Osteocyte (in vitro differentiated cells): Measurements from ENCODE around the gene PDE4D. TPM values are rescaled to one million over a fixed set of nuclear protein-coding genes. Genes with fewer than 3 reads are reported as not detected.

ENCODE experiments used
- DNase-seq: peaks from one replicate; pipeline ENCODE4 v3.0.0; 2021; ENCODE audit warnings: mixed read lengths; ENCODE audit not compliant: unreplicated experiment; ENCODE audit errors: extremely low spot score
- H3K27ac Mint-ChIP-seq: one replicate; pipeline ENCODE4 v1.8.0; 2021; ENCODE audit warnings: mild to moderate bottlenecking, mixed read lengths; ENCODE audit not compliant: unreplicated experiment
- H3K27me3 Mint-ChIP-seq: one replicate; pipeline ENCODE4 v1.8.0; 2021; ENCODE audit warnings: mixed read lengths; ENCODE audit not compliant: unreplicated experiment
- H3K36me3 Mint-ChIP-seq: one replicate; pipeline ENCODE4 v1.8.0; 2021; ENCODE audit warnings: mixed read lengths; ENCODE audit not compliant: unreplicated experiment
- H3K4me1 Mint-ChIP-seq: one replicate; pipeline ENCODE4 v1.8.0; 2021; ENCODE audit warnings: mixed read lengths; ENCODE audit not compliant: unreplicated experiment
- H3K4me3 Mint-ChIP-seq: one replicate; pipeline ENCODE4 v1.8.0; 2021; ENCODE audit warnings: mild to moderate bottlenecking, moderate library complexity, mixed read lengths; ENCODE audit not compliant: unreplicated experiment
- H3K9me3 Mint-ChIP-seq: one replicate; pipeline ENCODE4 v1.8.0; 2021; ENCODE audit warnings: mixed read lengths; ENCODE audit not compliant: unreplicated experiment
- total RNA-seq: library from RNA; stranded (reverse); gene quantifications from 2 replicates; pipeline ENCODE4 v1.2.1, GENCODE V29; 2021
- TF ChIP-seq, protein P1 (sequence below): fragments of 200-600 bp; sonication (generic); IDR thresholded peaks from 2 replicates; pipeline ENCODE4 v1.5.0; 2021; ENCODE audit warnings: antibody characterized with exemption, mild to moderate bottlenecking, moderate library complexity

Gene PDE4D
- total RNA-seq, 1 donor from 2014 or later: 24.2 TPM

DNA sequence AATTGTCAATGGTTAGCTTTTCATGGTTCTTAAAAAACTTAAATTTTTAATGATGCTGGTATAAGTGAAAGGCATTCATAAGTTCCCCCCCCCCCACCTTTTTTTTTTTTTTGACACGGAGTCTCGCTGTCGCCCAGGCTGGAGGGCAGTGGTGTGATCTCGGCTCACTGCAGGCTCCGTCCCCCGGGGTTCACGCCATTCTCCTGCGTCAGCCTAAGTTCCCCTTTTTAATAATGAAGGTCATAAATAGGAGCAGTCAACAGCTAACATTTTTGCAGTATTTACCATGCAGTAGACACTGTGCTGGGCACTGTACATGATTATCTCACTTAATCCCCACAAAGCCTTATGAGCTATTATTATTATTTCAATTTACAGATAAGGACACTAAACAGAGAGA lies 556.3 kb downstream of the PDE4D start:
- H3K4me1 Mint-ChIP-seq: peaks cover 5% of the 10 kb centered on the region
- DNase-seq: no peak
- H3K36me3 Mint-ChIP-seq: no peaks in the 10 kb centered on the region
- no peaks in the 10 kb centered on the region for H3K27me3 Mint-ChIP-seq
- H3K9me3 Mint-ChIP-seq: no peaks in the 10 kb centered on the region
- no peak overlapping the region for H3K27ac Mint-ChIP-seq
- TF ChIP-seq, protein P1, sequence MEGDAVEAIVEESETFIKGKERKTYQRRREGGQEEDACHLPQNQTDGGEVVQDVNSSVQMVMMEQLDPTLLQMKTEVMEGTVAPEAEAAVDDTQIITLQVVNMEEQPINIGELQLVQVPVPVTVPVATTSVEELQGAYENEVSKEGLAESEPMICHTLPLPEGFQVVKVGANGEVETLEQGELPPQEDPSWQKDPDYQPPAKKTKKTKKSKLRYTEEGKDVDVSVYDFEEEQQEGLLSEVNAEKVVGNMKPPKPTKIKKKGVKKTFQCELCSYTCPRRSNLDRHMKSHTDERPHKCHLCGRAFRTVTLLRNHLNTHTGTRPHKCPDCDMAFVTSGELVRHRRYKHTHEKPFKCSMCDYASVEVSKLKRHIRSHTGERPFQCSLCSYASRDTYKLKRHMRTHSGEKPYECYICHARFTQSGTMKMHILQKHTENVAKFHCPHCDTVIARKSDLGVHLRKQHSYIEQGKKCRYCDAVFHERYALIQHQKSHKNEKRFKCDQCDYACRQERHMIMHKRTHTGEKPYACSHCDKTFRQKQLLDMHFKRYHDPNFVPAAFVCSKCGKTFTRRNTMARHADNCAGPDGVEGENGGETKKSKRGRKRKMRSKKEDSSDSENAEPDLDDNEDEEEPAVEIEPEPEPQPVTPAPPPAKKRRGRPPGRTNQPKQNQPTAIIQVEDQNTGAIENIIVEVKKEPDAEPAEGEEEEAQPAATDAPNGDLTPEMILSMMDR: no peak
- H3K4me3 Mint-ChIP-seq: no peak overlapping the region

DNA sequence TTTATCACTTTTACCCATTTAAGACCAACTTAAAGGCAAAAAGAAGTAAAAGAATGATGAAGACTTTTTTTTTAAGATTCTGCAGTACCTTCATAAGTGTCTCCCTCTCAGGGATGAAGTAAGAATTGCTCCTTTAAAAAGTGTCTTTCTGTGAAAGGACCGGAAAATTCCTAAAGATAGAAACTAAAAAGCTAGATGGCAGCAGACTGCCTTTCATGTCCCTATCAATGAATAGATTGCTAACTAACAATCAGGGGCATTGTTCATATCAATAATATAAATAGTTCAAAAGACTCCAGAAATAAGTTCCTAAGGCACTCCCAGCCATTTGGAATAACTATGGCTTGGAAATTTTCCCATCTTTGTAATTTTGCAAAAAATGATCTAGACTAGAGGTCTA lies 558.0 kb downstream of the PDE4D start:
- no peaks in the 10 kb centered on the region for H3K9me3 Mint-ChIP-seq
- no peak overlapping the region for H3K27ac Mint-ChIP-seq
- no peaks in the 10 kb centered on the region for H3K27me3 Mint-ChIP-seq
- no peak for DNase-seq
- H3K4me1 Mint-ChIP-seq: peaks cover 5% of the 10 kb centered on the region
- no peak overlapping the region for H3K4me3 Mint-ChIP-seq
- TF ChIP-seq, protein P1: no peak
- no peaks in the 10 kb centered on the region for H3K36me3 Mint-ChIP-seq

DNA sequence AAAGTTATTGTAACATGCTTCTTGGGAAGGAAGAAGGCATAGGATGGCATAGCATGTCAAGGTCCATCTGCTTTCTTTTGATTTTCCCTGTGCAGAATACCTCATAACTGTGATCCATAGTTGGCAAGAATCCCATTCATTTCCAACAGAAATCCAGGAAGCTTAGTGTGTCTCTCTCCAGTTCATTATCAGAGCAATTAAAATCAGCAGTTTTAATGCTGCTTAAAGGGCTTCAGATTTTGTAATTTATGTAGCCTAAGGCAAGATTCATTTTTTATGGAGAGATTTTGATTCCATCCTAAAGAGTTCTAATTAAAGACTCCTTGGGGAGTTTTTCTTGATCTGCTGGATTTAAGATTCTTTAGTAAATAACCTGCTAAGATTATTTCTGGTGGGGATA lies 560.1 kb downstream of the PDE4D start:
- no peak overlapping the region for H3K27ac Mint-ChIP-seq
- H3K9me3 Mint-ChIP-seq: no peaks in the 10 kb centered on the region
- DNase-seq: no peak
- no peak overlapping the region for H3K4me3 Mint-ChIP-seq
- H3K36me3 Mint-ChIP-seq: no peaks in the 10 kb centered on the region
- H3K27me3 Mint-ChIP-seq: no peaks in the 10 kb centered on the region
- TF ChIP-seq, protein P1: no peak
- peaks cover 5% of the 10 kb centered on the region for H3K4me1 Mint-ChIP-seq

DNA sequence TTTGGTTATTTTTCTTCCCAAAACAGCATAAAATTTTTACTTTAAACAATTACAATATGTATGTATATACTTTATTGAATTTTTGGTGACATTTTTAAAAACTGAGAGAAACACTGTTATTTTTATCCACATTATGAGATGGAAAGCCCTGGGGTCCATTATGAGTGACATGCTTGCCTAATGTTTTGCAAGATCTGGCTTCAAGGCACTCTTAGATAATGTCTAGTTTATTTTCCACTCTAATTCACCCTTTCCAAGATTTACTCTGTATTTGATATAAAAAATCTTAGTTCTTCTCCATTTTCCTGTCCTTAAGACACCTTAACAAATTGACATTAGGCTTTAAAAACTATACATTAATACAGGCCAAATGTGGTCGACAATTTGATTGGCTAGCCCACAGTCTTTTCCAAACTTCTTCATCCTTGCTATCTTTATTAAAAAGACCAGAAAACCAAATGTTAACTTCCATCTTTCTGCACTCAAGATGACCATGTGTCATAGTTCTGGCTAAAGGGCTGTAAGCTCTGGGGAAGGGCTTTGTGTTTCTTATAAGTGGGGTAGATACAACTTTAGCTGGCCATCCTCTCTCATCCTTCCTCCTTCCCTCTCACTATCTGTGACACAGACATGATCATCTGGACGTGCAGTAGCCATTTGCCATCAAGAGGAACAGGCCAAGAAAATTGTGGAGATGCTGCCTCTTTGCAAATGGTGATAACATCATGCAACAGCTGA lies 561.1 kb downstream of the PDE4D start:
- peaks cover 5% of the 10 kb centered on the region for H3K4me1 Mint-ChIP-seq
- H3K4me3 Mint-ChIP-seq: no peak overlapping the region
- TF ChIP-seq, protein P1: no peak
- no peak for DNase-seq
- H3K27ac Mint-ChIP-seq: no peak overlapping the region
- no peaks in the 10 kb centered on the region for H3K9me3 Mint-ChIP-seq
- H3K27me3 Mint-ChIP-seq: no peaks in the 10 kb centered on the region
- H3K36me3 Mint-ChIP-seq: no peaks in the 10 kb centered on the region

DNA sequence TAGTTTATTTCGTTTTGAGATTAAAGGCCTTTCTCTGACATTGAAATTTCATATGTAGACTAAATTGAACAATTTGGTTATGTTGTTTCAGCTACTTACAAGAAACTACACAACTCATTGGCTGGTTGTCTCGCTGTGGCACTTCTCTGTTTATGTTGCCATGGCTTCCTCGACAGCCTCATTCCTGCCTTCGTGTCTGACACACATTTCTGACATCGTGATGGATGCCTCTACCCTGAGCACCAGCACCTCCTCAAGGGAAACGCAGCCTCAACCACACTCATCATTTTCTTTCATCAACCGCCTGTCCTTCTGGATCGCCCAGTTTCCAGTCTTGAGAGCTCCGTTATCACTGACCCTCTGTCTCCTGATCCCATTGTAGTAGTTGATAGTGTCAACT lies 562.8 kb downstream of the PDE4D start:
- no peaks in the 10 kb centered on the region for H3K36me3 Mint-ChIP-seq
- no peak for DNase-seq
- no peaks in the 10 kb centered on the region for H3K9me3 Mint-ChIP-seq
- H3K27ac Mint-ChIP-seq: no peak overlapping the region
- peaks cover 11% of the 10 kb centered on the region for H3K4me1 Mint-ChIP-seq
- H3K27me3 Mint-ChIP-seq: no peaks in the 10 kb centered on the region
- TF ChIP-seq, protein P1: no peak
- no peak overlapping the region for H3K4me3 Mint-ChIP-seq
